Measurements from ENCODE around the gene ATXN1.

The ATXN1 gene

DNA sequence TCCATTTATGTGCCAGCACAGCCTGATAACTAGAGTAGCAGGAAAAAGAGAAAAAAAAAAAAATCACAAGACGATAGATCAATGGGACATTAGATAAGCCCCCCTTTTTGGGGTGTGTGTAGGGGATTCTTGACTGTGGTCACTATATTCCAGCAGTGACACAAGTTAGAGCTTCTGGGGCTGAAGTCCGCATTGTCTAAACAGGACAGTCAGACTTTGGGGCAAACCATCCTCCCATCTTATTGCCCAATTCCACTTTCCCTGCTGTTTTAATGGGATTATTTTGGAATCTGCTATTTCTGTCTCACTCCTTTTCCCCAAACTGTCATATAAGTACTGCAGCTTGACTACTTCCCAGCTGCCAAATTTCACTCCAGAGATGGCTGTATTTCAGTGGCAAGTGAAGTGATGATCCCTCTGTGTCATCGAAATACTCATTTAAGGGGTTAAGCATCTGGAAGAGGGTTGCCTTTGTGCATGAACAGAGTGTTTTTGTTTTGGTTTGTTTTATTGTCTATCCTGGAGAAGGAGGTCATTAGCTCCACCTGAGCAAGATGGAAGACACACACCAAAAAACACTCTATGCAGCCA is 182.5 kb downstream of the ATXN1 start:
- H3K4me3 ChIP-seq (ENCODE audit: severe bottlenecking), result no peak overlapping the region
- no peaks in the 10 kb centered on the region for H3K36me3 ChIP-seq (ENCODE audit: low read depth)
- H3K27ac ChIP-seq (ENCODE audit: poor library complexity, severe bottlenecking), result no peak overlapping the region
- no peaks in the 10 kb centered on the region for H3K4me1 ChIP-seq (ENCODE audit: insufficient read depth, poor library complexity, severe bottlenecking)
- TF ChIP-seq, protein P1, sequence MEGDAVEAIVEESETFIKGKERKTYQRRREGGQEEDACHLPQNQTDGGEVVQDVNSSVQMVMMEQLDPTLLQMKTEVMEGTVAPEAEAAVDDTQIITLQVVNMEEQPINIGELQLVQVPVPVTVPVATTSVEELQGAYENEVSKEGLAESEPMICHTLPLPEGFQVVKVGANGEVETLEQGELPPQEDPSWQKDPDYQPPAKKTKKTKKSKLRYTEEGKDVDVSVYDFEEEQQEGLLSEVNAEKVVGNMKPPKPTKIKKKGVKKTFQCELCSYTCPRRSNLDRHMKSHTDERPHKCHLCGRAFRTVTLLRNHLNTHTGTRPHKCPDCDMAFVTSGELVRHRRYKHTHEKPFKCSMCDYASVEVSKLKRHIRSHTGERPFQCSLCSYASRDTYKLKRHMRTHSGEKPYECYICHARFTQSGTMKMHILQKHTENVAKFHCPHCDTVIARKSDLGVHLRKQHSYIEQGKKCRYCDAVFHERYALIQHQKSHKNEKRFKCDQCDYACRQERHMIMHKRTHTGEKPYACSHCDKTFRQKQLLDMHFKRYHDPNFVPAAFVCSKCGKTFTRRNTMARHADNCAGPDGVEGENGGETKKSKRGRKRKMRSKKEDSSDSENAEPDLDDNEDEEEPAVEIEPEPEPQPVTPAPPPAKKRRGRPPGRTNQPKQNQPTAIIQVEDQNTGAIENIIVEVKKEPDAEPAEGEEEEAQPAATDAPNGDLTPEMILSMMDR (IDR thresholded peaks at IDR 0.05; ENCODE audit: poor library complexity, severe bottlenecking), result no peak
- DNase-seq (ENCODE audit: low spot score) (no peak), ATAC-seq (ENCODE audit: low read depth) (no peak)
- H3K9me3 ChIP-seq (ENCODE audit: severe bottlenecking), result no peaks in the 10 kb centered on the region
- no peaks in the 10 kb centered on the region for H3K27me3 ChIP-seq (ENCODE audit: insufficient read depth, poor library complexity, severe bottlenecking)

DNA sequence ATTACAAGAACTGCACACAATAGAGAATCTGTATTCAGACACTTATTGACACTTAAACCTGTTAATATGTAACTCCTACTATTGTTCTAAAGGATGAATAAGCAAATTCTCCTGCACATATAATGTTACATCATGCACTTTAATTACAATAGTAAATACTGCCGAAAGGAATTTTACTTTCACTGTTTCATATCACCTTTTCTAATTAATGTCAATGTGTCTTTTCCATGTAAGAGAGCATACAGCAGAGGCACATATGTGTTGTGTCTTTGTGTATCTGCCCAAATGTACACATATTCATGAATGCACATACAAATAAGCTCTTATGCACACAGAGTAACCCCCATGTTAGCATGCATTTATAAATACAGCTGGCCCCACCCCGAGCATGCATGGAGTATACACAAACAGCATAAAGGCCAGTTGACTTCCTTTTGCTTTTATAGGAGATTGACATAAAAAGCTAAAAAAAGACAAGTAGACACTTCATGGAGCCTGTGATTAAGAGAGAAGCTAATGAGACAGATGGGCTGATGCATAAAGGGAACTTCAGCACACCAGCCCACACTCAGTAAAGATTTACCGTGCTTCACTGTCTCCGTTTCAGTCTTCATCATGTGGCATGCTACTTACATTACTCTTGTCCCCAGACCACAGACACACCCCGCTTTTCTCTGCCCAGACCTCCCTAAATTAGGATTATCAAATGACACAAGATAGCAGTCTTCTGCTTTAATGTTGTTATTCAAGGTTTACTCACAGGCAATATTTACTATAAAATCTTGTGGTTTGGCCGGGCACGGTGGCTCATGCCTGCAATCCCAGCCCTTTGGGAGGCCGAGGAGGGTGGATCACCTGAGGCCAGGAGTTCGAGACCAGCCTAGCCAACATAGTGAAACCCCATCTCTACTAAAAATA is 184.6 kb downstream of the ATXN1 start:
- H3K4me3 ChIP-seq (ENCODE audit: severe bottlenecking), result no peak overlapping the region
- no peaks in the 10 kb centered on the region for H3K4me1 ChIP-seq (ENCODE audit: insufficient read depth, poor library complexity, severe bottlenecking)
- H3K36me3 ChIP-seq (ENCODE audit: low read depth), result no peaks in the 10 kb centered on the region
- ATAC-seq (ENCODE audit: low read depth), result no peak
- TF ChIP-seq, protein P1 (IDR thresholded peaks at IDR 0.05; ENCODE audit: poor library complexity, severe bottlenecking), result no peak
- no peak for DNase-seq (ENCODE audit: low spot score)
- H3K9me3 ChIP-seq (ENCODE audit: severe bottlenecking), result no peaks in the 10 kb centered on the region
- H3K27me3 ChIP-seq (ENCODE audit: insufficient read depth, poor library complexity, severe bottlenecking), result no peaks in the 10 kb centered on the region
- no peak overlapping the region for H3K27ac ChIP-seq (ENCODE audit: poor library complexity, severe bottlenecking)

DNA sequence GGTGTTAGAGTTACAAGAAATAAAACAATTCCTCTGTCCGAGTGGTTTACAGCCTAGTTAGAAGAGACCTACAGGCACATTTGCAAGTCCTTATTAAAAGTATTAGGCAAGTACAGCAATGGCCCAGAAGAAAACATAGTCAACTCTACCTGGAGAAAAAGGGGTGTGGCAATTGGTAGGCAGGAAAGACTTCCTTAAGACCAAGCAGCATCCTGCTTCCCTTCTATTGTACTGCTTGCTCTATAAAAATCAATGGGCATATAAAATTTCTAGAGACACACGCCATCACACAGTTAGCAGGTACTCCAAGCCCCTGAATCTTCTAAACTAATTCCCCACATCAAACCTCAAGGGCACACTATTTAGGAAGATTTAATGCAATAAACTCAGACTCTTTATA is 185.6 kb downstream of the ATXN1 start:
- no peaks in the 10 kb centered on the region for H3K4me1 ChIP-seq (ENCODE audit: insufficient read depth, poor library complexity, severe bottlenecking)
- no peak for DNase-seq (ENCODE audit: low spot score)
- no peak overlapping the region for H3K4me3 ChIP-seq (ENCODE audit: severe bottlenecking)
- H3K27me3 ChIP-seq (ENCODE audit: insufficient read depth, poor library complexity, severe bottlenecking), result no peaks in the 10 kb centered on the region
- TF ChIP-seq, protein P1 (IDR thresholded peaks at IDR 0.05; ENCODE audit: poor library complexity, severe bottlenecking), result no peak
- H3K27ac ChIP-seq (ENCODE audit: poor library complexity, severe bottlenecking), result no peak overlapping the region
- H3K9me3 ChIP-seq (ENCODE audit: severe bottlenecking), result no peaks in the 10 kb centered on the region
- no peak for ATAC-seq (ENCODE audit: low read depth)
- no peaks in the 10 kb centered on the region for H3K36me3 ChIP-seq (ENCODE audit: low read depth)

DNA sequence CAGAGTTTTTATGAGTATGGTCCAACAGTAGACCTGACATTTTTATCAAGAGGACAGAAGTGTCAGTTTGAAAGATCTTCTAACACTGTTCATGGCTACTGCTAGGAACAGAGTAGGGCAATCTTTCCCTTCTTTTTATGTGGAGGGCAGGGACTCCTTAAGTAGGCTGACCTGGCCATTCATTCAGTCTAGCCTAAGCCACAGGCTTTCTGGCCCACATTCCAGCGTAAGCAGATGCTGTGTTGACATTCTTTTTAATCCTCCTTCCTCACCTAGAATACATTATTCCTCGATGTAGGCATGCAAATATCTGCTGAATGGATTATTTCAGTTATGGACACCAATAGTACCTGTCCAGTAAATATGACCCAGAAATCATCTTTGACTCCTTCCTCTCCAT is 188.3 kb downstream of the ATXN1 start:
- H3K36me3 ChIP-seq (ENCODE audit: low read depth), result no peaks in the 10 kb centered on the region

More for the DNA sequence above, 188.3 kb downstream of the ATXN1 start:
- Histone ChIP-seq H3K4me1 (ENCODE audit: insufficient read depth, poor library complexity, severe bottlenecking) (no peaks in the 10 kb centered on the region), H3K9me3 (ENCODE audit: severe bottlenecking) (no peaks in the 10 kb centered on the region), H3K27ac (ENCODE audit: poor library complexity, severe bottlenecking) (no peak overlapping the region), H3K27me3 (ENCODE audit: insufficient read depth, poor library complexity, severe bottlenecking) (no peaks in the 10 kb centered on the region), H3K4me3 (ENCODE audit: severe bottlenecking) (no peak overlapping the region)
- no peak for DNase-seq (ENCODE audit: low spot score)
- no peak for ATAC-seq (ENCODE audit: low read depth)
- TF ChIP-seq, protein P1 (IDR thresholded peaks at IDR 0.05; ENCODE audit: poor library complexity, severe bottlenecking), result no peak

Data from RWPE2 (cell line).